Heart right ventricle (tissue), 16 donors: ENCODE measurements around the gene WHRN. TPM values are rescaled to one million over a fixed set of nuclear protein-coding genes. Genes with fewer than 3 reads are reported as not detected.

Source experiments
- ATAC-seq, 8 donors: fragments of 200-7000 bp; cut with Tn5 transposase; one replicate each; pipeline ENCODE4 v1.9.1; 2020; ENCODE audit warnings: mild to moderate bottlenecking in 8 of 8, moderate library complexity in 8 of 8, moderate number of reproducible peaks in 1 of 8
- DNase-seq, 2 donors: peaks; one replicate each; pipeline ENCODE4 v3.0.0-alpha.2; 2020
- H3K27ac ChIP-seq, 10 donors: fragments of 200-600 bp; sonication (generic) in 2 of 10; one replicate each; pipeline versions ENCODE4 v1.5.0 to v1.8.0; 2020 to 2022; ENCODE audit warnings: mild to moderate bottlenecking in 3 of 10
- H3K27me3 ChIP-seq, 7 donors: fragments of 200-600 bp; one replicate each; pipeline ENCODE4 v1.8.0; 2021 to 2022; ENCODE audit warnings: mild to moderate bottlenecking in 2 of 7
- H3K36me3 ChIP-seq, 9 donors: fragments of 200-600 bp; sonication (generic) in 1 of 9; one replicate each; pipeline versions ENCODE4 v1.5.0 to v1.8.0; 2020 to 2022; ENCODE audit warnings: mild to moderate bottlenecking in 2 of 9
- H3K4me1 ChIP-seq, 9 donors: fragments of 200-600 bp; sonication (generic) in 1 of 9; one replicate each; pipeline versions ENCODE4 v1.5.0 to v1.8.0; 2020 to 2022; ENCODE audit warnings: mild to moderate bottlenecking in 4 of 9
- H3K4me3 ChIP-seq, 10 donors: fragments of 200-600 bp; sonication (generic) in 2 of 10; one replicate each; pipeline versions ENCODE4 v1.5.0 to v1.8.0; 2020 to 2022; ENCODE audit warnings: mild to moderate bottlenecking in 7 of 10, moderate library complexity in 2 of 10
- H3K9me3 ChIP-seq, 11 donors: fragments of 200-600 bp in 10 of 11; sonication (generic) in 2 of 11; one replicate each; pipeline versions ENCODE4 v1.5.0 to v1.8.0; 2013 to 2022; ENCODE audit warnings: mild to moderate bottlenecking in 2 of 11, control low read depth in 1 of 11, moderate library complexity in 1 of 11
- WGBS, 2 donors: extraction: QIAGEN DNeasy Blood & Tissue Kit; methylation state at CpG; one replicate each; pipeline ENCODE4 v1.1.7; 2013; ENCODE audit warnings: inconsistent platforms in 1 of 2; 5-methylcytosine and 5-hydroxymethylcytosine counted together
- intact Hi-C, 10 donors: fragments of 100-400 bp; cut with DNase I; formaldehyde crosslinking; loops; one replicate each; pipeline versions ENCODE4 v1.11.1 to v1.14.2; 2022
- polyA plus RNA-seq, 2 donors: library from polyadenylated mRNA; stranded (reverse); fragments of 200-250 nt; gene quantifications; one replicate each; pipeline ENCODE4 v1.2.3, GENCODE V29; 2013
- total RNA-seq, 10 donors: library from RNA; stranded (reverse); fragmentation: NEBNext Ultra II Directional in 3 of 10; extraction: Animal tissue kit (Norgen Biotek cat#: 25700) in 3 of 10; gene quantifications; one replicate each; pipeline versions ENCODE4 v1.2.1 to v1.2.4, GENCODE V29; 2021 to 2023
- TF ChIP-seq, protein P1 (sequence below), 9 donors: fragments of 200-600 bp; sonication (generic) in 2 of 9; IDR thresholded peaks; one replicate each; pipeline versions ENCODE4 v1.5.0 to v1.8.0; 2021 to 2022; ENCODE audit warnings: antibody characterized with exemption in 9 of 9, mild to moderate bottlenecking in 5 of 9, moderate library complexity in 1 of 9
- donor health status: Arrhythmogenic right ventricular cardiomyopathy.
- donor health status: ischemic (EF 13 %, LVEDD 7.1; RV severe dilation, severe dysfunction).
- donor health status: healthy with polysubstance abuse.
- donor health status: DM: no; HTN: yes; CAD: no.
- donor health status: DM: no; HTN: no; CAD: no.
- donor health status: ischemic (EF 25% LVEDD 6.9; RV normal size, moderate dysfunction).
- donor health status: ischemic (EF 25% LVEDD 5.7; RV mildly dilated, moderate dysfunction).
- donor health status: healthy.
- donor health status: DM: yes; HTN: yes; CAD: no.
- donor health status: Ischemic cardiomyopathy.
- donor health status: ischemic (EF 35%, LVEDD 5.7; RV mildly dilated, moderate dysfunction).
- donor health status: nonischemic (EF 11% LVEDD 7.7; RV severe dilation, severe dysfunction).
- donor health status: DM: yes; HTN: yes; CAD: no.
- donor health status: PGD.
- donor health status: ischemic (EF 29% LVEDD 5.4; RV normal size, mild dysfunction).
- donor health status: nonischemic (EF 23%, LVEDD 6.1; RV moderate dilation, normal function).

WHRN gene
- total and polyA plus RNA-seq, 12 donors = 0.13 to 1.3 (median 0.58) TPM; not detected in 1

DNA sequence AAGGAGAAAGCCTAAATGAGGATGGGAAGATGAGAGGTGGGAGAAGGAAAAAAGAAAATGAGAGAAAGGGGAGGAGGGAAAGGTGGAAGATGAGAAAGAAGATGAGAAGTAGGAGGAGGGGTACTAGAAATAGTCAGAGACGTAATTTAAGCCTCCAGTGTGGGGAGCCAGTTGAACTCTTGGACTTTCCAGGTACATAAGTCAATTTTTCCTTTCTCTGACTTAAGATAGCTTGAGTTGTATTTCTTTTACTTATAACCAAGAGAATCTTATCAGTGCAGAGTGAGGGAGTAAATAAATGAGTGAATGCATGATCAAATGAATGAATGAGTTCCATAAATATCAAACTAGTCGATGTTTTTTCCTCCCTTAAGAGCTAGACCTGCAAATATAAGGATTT lies 21.5 kb upstream of the WHRN start:
- TF ChIP-seq, protein P1, sequence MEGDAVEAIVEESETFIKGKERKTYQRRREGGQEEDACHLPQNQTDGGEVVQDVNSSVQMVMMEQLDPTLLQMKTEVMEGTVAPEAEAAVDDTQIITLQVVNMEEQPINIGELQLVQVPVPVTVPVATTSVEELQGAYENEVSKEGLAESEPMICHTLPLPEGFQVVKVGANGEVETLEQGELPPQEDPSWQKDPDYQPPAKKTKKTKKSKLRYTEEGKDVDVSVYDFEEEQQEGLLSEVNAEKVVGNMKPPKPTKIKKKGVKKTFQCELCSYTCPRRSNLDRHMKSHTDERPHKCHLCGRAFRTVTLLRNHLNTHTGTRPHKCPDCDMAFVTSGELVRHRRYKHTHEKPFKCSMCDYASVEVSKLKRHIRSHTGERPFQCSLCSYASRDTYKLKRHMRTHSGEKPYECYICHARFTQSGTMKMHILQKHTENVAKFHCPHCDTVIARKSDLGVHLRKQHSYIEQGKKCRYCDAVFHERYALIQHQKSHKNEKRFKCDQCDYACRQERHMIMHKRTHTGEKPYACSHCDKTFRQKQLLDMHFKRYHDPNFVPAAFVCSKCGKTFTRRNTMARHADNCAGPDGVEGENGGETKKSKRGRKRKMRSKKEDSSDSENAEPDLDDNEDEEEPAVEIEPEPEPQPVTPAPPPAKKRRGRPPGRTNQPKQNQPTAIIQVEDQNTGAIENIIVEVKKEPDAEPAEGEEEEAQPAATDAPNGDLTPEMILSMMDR (IDR thresholded peaks at IDR 0.05) = no peak
- Histone ChIP-seq H3K4me1 (no peaks in the 10 kb centered on the region), H3K36me3 (no peaks in the 10 kb centered on the region), H3K27me3 (peaks cover 0 to 38% (median 34%) of the 10 kb centered on the region in 7 donors), H3K27ac (no peak overlapping the region), H3K4me3 (no peak overlapping the region), H3K9me3 (no peaks in the 10 kb centered on the region)
- WGBS, 2 donors = 61 to 63% methylated on average over 2 of the region's 2 CpGs
- intact Hi-C loops = no loop called here
- DNase-seq (no peak), ATAC-seq (no peak)

DNA sequence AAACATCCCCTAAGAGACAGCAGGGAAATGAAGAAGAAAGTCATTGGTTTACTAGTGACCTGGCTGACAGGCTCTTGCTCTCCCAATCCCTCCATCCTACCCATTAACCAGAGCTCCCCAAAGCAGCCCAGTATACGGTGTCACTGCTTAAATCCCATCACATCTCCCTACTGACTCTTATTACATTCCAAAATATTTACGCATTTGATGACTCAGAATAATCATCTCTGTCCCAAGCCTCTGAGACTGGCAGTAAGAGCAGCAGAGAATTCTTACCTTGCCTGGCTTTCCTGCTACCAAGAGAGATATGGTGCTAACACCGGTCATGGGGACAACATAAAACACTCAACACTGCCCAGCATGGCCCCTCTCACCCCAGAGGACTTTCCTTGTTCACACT lies 20.2 kb upstream of the WHRN start:
- intact Hi-C loops = no loop called here
- Histone ChIP-seq H3K36me3 (no peaks in the 10 kb centered on the region), H3K4me3 (no peak overlapping the region), H3K27ac (no peak overlapping the region), H3K4me1 (no peaks in the 10 kb centered on the region), H3K9me3 (no peaks in the 10 kb centered on the region), H3K27me3 (peaks cover 0 to 51% (median 38%) of the 10 kb centered on the region in 7 donors)
- DNase-seq = no peak
- TF ChIP-seq, protein P1 (IDR thresholded peaks at IDR 0.05) = no peak
- ATAC-seq = no peak
- WGBS, 2 donors = 67 to 81% methylated on average over 3 of the region's 3 CpGs

DNA sequence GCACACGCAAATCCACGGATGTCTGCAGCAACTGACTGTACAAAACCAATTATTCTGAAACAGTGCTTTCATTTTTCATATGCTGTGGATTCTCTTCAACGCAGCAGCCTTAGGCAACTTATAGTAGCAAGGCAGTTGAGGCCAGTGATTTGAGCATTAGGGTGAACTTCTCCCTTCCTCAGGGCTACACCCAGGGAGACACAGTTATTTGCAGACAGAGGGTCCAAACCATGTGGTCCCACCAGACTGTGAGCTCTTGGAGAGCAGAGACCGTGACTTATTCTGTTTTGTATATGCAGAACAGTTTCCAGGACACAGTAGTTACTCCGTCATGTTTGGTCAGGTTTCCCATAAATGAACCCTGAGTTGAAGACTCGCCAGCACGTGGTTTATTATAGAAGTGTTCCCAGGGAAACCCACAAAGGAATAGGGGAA lies 19.0 kb upstream of the WHRN start:
- WGBS, 2 donors = 71 to 76% methylated on average over 7 of the region's 7 CpGs
- no peak for DNase-seq
- H3K4me3 ChIP-seq = no peak overlapping the region
- H3K27me3 ChIP-seq = peaks cover 0 to 63% (median 51%) of the 10 kb centered on the region in 7 donors
- H3K36me3 ChIP-seq = no peaks in the 10 kb centered on the region
- intact Hi-C loops = no loop called here
- no peak overlapping the region for H3K27ac ChIP-seq
- no peaks in the 10 kb centered on the region for H3K4me1 ChIP-seq
- TF ChIP-seq, protein P1 (IDR thresholded peaks at IDR 0.05) = no peak
- no peak for ATAC-seq
- H3K9me3 ChIP-seq = no peaks in the 10 kb centered on the region

DNA sequence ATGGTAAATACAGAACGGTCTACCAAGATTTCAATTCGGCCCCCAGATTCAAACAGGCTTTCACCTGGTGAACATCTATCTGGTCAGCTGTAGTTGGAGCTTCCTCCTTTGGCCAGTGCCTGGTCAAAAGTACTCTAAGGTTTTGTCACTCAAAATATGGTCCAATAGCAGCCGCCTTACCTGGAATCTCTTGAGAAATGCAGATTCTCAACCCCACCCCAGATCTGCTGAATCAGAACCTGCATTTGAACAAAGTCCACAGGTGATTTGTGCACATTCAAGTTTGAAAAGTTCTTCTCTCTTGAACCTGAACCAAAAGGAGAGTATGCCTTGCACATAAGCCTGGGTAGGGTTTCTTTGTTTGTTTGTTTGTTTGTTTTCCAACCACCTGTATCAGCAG lies 17.6 kb upstream of the WHRN start:
- TF ChIP-seq, protein P1 (IDR thresholded peaks at IDR 0.05) = no peak
- H3K4me3 ChIP-seq = no peak overlapping the region
- ATAC-seq (no peak), DNase-seq (no peak)
- no peaks in the 10 kb centered on the region for H3K36me3 ChIP-seq
- intact Hi-C loops = no loop called here
- 87 to 90% methylated on average over 3 of the region's 3 CpGs for WGBS, 2 donors
- peaks cover 0 to 76% (median 60%) of the 10 kb centered on the region in 7 donors for H3K27me3 ChIP-seq
- H3K27ac ChIP-seq = no peak overlapping the region
- peaks cover 0 to 7% (median 0%) of the 10 kb centered on the region in 9 donors for H3K4me1 ChIP-seq
- H3K9me3 ChIP-seq = no peaks in the 10 kb centered on the region
